Subcutaneous abdominal adipose tissue (tissue), 5 donors: ENCODE measurements around the gene PIEZO1.
A peak's percentile ranks its signal among the peaks of the same experiment; 100 is the strongest.
"Not testable (repeated sequence)": the region's sequence is repeated elsewhere in the genome, so short reads cannot be mapped to it uniquely, and the experiment has no call there.

ENCODE experiments used
- H3K27ac ChIP-seq: one replicate; pipeline ENCODE4 v1.7.0; 2013; ENCODE audit warnings: low read depth, mild to moderate bottlenecking, inconsistent platforms, low read length, moderate library complexity
- H3K27me3 ChIP-seq, 5 donors: one replicate each; pipeline ENCODE4 v1.7.0; 2013; ENCODE audit warnings: low read length in 5 of 5, inconsistent platforms in 1 of 5; ENCODE audit not compliant: control insufficient read depth in 5 of 5, insufficient read depth in 4 of 5
- H3K36me3 ChIP-seq, 5 donors: one replicate each; pipeline ENCODE4 v1.7.0; 2013; ENCODE audit warnings: low read length in 5 of 5; ENCODE audit not compliant: control insufficient read depth in 5 of 5, insufficient read depth in 5 of 5
- H3K4me1 ChIP-seq, 5 donors: one replicate each; pipeline ENCODE4 v1.7.0; 2013; ENCODE audit warnings: low read length in 5 of 5, mild to moderate bottlenecking in 3 of 5, moderate library complexity in 1 of 5; ENCODE audit not compliant: control insufficient read depth in 5 of 5, insufficient read depth in 5 of 5
- H3K4me3 ChIP-seq, 5 donors: one replicate each; pipeline ENCODE4 v1.7.0; 2013; ENCODE audit warnings: low read length in 5 of 5, low read depth in 1 of 5
- H3K9ac ChIP-seq, 5 donors: one replicate each; pipeline ENCODE4 v1.7.0; 2013; ENCODE audit warnings: low read length in 5 of 5, mild to moderate bottlenecking in 4 of 5, moderate library complexity in 3 of 5
- H3K9me3 ChIP-seq, 5 donors: one replicate each; pipeline ENCODE4 v1.7.0; 2013; ENCODE audit warnings: low read length in 5 of 5; ENCODE audit not compliant: control insufficient read depth in 5 of 5
- donor health status: healthy.
- donor health status: healthy.
- donor health status: healthy.
- donor health status: healthy.
- donor health status: healthy.

PIEZO1 gene

GRCh38 chr16:88793251-88793954, 8.4 kb upstream of the PIEZO1 start:
- no peak overlapping the region for H3K4me3 ChIP-seq
- H3K27me3 ChIP-seq, result peaks cover 14 to 28% (median 24%) of the 10 kb centered on the region in 5 donors
- H3K27ac ChIP-seq, result no peak overlapping the region
- no peak overlapping the region for H3K9ac ChIP-seq
- no peaks in the 10 kb centered on the region for H3K9me3 ChIP-seq
- H3K4me1 ChIP-seq, result peaks cover 0 to 29% (median 10%) of the 10 kb centered on the region in 5 donors
- no peaks in the 10 kb centered on the region for H3K36me3 ChIP-seq

- H3K9ac ChIP-seq, result no peak overlapping the region
- H3K4me3 ChIP-seq, result no peak overlapping the region
- H3K27me3 ChIP-seq, result peaks cover 14 to 28% (median 24%) of the 10 kb centered on the region in 5 donors
- no peak overlapping the region for H3K27ac ChIP-seq
- peaks cover 0 to 29% (median 10%) of the 10 kb centered on the region in 5 donors for H3K4me1 ChIP-seq
- H3K9me3 ChIP-seq, result no peaks in the 10 kb centered on the region
- H3K36me3 ChIP-seq, result no peaks in the 10 kb centered on the region
Observed at GRCh38 chr16:88792668-88793250, 7.7 kb upstream of the PIEZO1 start.

GRCh38 chr16:88792078-88792550, 7.1 kb upstream of the PIEZO1 start:
- peaks cover 14 to 28% (median 24%) of the 10 kb centered on the region in 5 donors for H3K27me3 ChIP-seq
- no peak overlapping the region for H3K9ac ChIP-seq
- no peaks in the 10 kb centered on the region for H3K36me3 ChIP-seq
- H3K4me1 ChIP-seq, result peaks cover 0 to 29% (median 13%) of the 10 kb centered on the region in 5 donors
- H3K4me3 ChIP-seq, result no peak overlapping the region
- no peaks in the 10 kb centered on the region for H3K9me3 ChIP-seq
- no peak overlapping the region for H3K27ac ChIP-seq

GRCh38 chr16:88790312-88791211, 5.5 kb upstream of the PIEZO1 start:
- Histone ChIP-seq H3K9ac (no peak overlapping the region), H3K27ac (no peak overlapping the region), H3K4me3 (peak overlapping the region in 1 of 5 donors; percentile 40), H3K36me3 (no peaks in the 10 kb centered on the region), H3K4me1 (peaks cover 0 to 32% (median 16%) of the 10 kb centered on the region in 5 donors), H3K9me3 (no peaks in the 10 kb centered on the region), H3K27me3 (peaks cover 14 to 28% (median 24%) of the 10 kb centered on the region in 5 donors)

GRCh38 chr16:88789594-88789993, 4.6 kb upstream of the PIEZO1 start:
- Histone ChIP-seq H3K36me3 (no peaks in the 10 kb centered on the region), H3K27me3 (peaks cover 14 to 25% (median 24%) of the 10 kb centered on the region in 5 donors), H3K27ac (no peak overlapping the region), H3K9me3 (no peaks in the 10 kb centered on the region), H3K9ac (no peak overlapping the region), H3K4me1 (peaks cover 0 to 31% (median 16%) of the 10 kb centered on the region in 5 donors), H3K4me3 (no peak overlapping the region)

GRCh38 chr16:88788749-88789148, 3.7 kb upstream of the PIEZO1 start:
- Histone ChIP-seq H3K4me1 (peaks cover 0 to 36% (median 21%) of the 10 kb centered on the region in 5 donors), H3K27me3 (peaks cover 12 to 24% (median 22%) of the 10 kb centered on the region in 5 donors)
- H3K9me3 ChIP-seq, H3K36me3 ChIP-seq, H3K4me3 ChIP-seq, H3K9ac ChIP-seq, H3K27ac ChIP-seq: not testable (repeated sequence)

GRCh38 chr16:88787579-88788314, 2.7 kb upstream of the PIEZO1 start:
- Histone ChIP-seq H3K27me3 (peaks cover 6 to 14% (median 14%) of the 10 kb centered on the region in 5 donors), H3K9me3 (no peaks in the 10 kb centered on the region), H3K4me1 (peaks cover 4 to 46% (median 31%) of the 10 kb centered on the region in 5 donors), H3K36me3 (no peaks in the 10 kb centered on the region), H3K27ac (no peak overlapping the region), H3K4me3 (no peak overlapping the region), H3K9ac (no peak overlapping the region)

GRCh38 chr16:88784856-88785105, 239 bp downstream of the PIEZO1 start:
- Histone ChIP-seq H3K9ac (peak overlapping the region in 2 of 5 donors; percentile 60 to 84), H3K27ac (peak overlapping the region; percentile 99), H3K4me3 (peak overlapping the region in 4 of 5 donors; percentile 67 to 76 (median 71)), H3K9me3 (no peaks in the 10 kb centered on the region), H3K27me3 (no peaks in the 10 kb centered on the region), H3K36me3 (no peaks in the 10 kb centered on the region), H3K4me1 (peaks cover 9 to 56% (median 51%) of the 10 kb centered on the region in 5 donors)

GRCh38 chr16:88784074-88784855, 755 bp downstream of the PIEZO1 start:
- peaks cover 9 to 58% (median 56%) of the 10 kb centered on the region in 5 donors for H3K4me1 ChIP-seq
- peak overlapping the region; percentile 99 for H3K27ac ChIP-seq
- no peaks in the 10 kb centered on the region for H3K9me3 ChIP-seq
- H3K9ac ChIP-seq, result peak overlapping the region; percentile 77 to 88 (median 78)
- peak overlapping the region in 4 of 5 donors; percentile 67 to 76 (median 71) for H3K4me3 ChIP-seq
- no peaks in the 10 kb centered on the region for H3K36me3 ChIP-seq
- no peaks in the 10 kb centered on the region for H3K27me3 ChIP-seq
